ENCODE results near the gene DHODH. TPM values are rescaled to one million over a fixed set of nuclear protein-coding genes. Genes with fewer than 3 reads are reported as not detected.

The DHODH gene
- total and polyA plus RNA-seq, 2 of the 13 experiments (the other 11 are each of a cell fraction or from before 2014, with no cell fraction given): 10.7 to 16.4 TPM

GRCh38 chr16:72042157-72042660 lies 33.7 kb downstream of the DHODH start:
- Histone ChIP-seq H3K9me3 (ENCODE audit: low read length) (no peaks in the 10 kb centered on the region), H3K4me3 (replicated peaks in 1 of 3; ENCODE audit: insufficient read depth in 1 of 3, low read depth in 2 of 3, low read length in 3 of 3) (no peak overlapping the region), H3K36me3 (replicated peaks in 1 of 2; ENCODE audit: control insufficient read depth in 1 of 2, insufficient read depth in 2 of 2, low read length in 2 of 2) (no peaks in the 10 kb centered on the region), H3K9ac (ENCODE audit: insufficient read depth, low read depth, low read length) (no peak overlapping the region; the same call in 1 of the 2 replicates), H4K20me1 (ENCODE audit: insufficient read depth, low read length) (no peaks in the 10 kb centered on the region), H3K4me1 (ENCODE audit: insufficient read depth, low read length) (peaks cover 45% of the 10 kb centered on the region), H3K4me2 (ENCODE audit: low read depth, low read length) (peak overlapping the region; percentile 27), H3K27ac (ENCODE audit: extremely low read length, insufficient read depth, low read length) (peak overlapping the region; percentile 41), H3K27me3 (ENCODE audit: control insufficient read depth in 1 of 2, insufficient read depth in 2 of 2, low read length in 2 of 2) (no peaks in the 10 kb centered on the region), H3K79me2 (ENCODE audit: insufficient read depth, low read length) (no peaks in the 10 kb centered on the region), H2AFZ (ENCODE audit: low read length) (peak overlapping the region; percentile 10)
- ATAC-seq (peak; percentile 90), DNase-seq (ENCODE audit: low spot score) (peak; percentile 65), FAIRE-seq (no peak)
- in situ Hi-C loops (cut with HindIII; ENCODE audit: extremely low pct_ligation_motif_present, low pct_unique_long_range_greater_than_20kb) (no loop called here), intact Hi-C loops (cut with micrococcal nuclease; ENCODE audit: unreplicated experiment) (no loop called here)
- ChIA-PET CTCF (ENCODE audit: low intra/inter-chr PET ratio, low total read pairs) (no interaction called here), POLR2A (interaction anchor here (1.1 to 2.2 kb wide), 3 partner anchors 12 to 25 kb away, joined by 3 to 9 read pairs (median 6); partner anchors contain the start of gene HP)
- WGBS (ENCODE audit: low lambda C conversion rate): 29% methylated on average over 2 of the region's 2 CpGs
- BruUV-seq (replicated peaks): no TSS peak
- TF ChIP-seq ZBTB39 (CRISPR knock-in tag; IDR thresholded peaks at IDR 0.05): no peak
- TF ChIP-seq ZNF766 (CRISPR knock-in tag; IDR thresholded peaks at IDR 0.05; ENCODE audit: borderline replicate concordance): 0 out of 2 replicates have a peak, but pooled peaks have one; percentile 69
- TF ChIP-seq CSRNP2 (CRISPR knock-in tag; conservative IDR thresholded peaks at IDR 0.05; ENCODE audit: low read depth): no peak
- TF ChIP-seq GPN1 (CRISPR knock-in tag; IDR thresholded peaks at IDR 0.05; ENCODE audit: borderline replicate concordance): no peak
- no peak for TF ChIP-seq KIAA2018 (CRISPR knock-in tag; IDR thresholded peaks at IDR 0.05; ENCODE audit: borderline replicate concordance)
- TF ChIP-seq SP2 (CRISPR knock-in tag; IDR thresholded peaks at IDR 0.05): 0 out of 2 replicates have a peak, but pooled peaks have one; percentile 17
- no peak for TF ChIP-seq ZNF724P (CRISPR knock-in tag; IDR thresholded peaks at IDR 0.05; ENCODE audit: borderline replicate concordance)
- no peak for TF ChIP-seq ZNF580 (CRISPR knock-in tag; IDR thresholded peaks at IDR 0.05; ENCODE audit: borderline replicate concordance, low read depth)
- no peak for TF ChIP-seq NCOA1 (CRISPR knock-in tag; IDR thresholded peaks at IDR 0.05)
- TF ChIP-seq SNAPC2 (CRISPR knock-in tag; IDR thresholded peaks at IDR 0.05): peak; percentile 52; the same call in 1 of the 2 replicates
- TF ChIP-seq SALL1 (CRISPR knock-in tag; IDR thresholded peaks at IDR 0.05): peak; percentile 59
- no peak for TF ChIP-seq ZSCAN12 (CRISPR knock-in tag; IDR thresholded peaks at IDR 0.05)
